Keratinocyte (primary cell): ENCODE results near the gene NCEH1. TPM values are rescaled to one million over a fixed set of nuclear protein-coding genes. Genes with fewer than 3 reads are reported as not detected.

Experiments
- DNase-seq: peaks from one replicate; pipeline ENCODE4 v3.0.0-alpha.2; 2011; ENCODE audit warnings: low read depth, missing footprints, low spot score
- FAIRE-seq: peaks from 2 replicates; lab custom pipeline; 2011; peaks lifted over from hg19 to GRCh38; lab: Jason Lieb, UNC
- H2AFZ ChIP-seq: 2 replicates; pipeline ENCODE4 v1.6.0; 2012; ENCODE audit warnings: low read length, control low read depth, inconsistent platforms; ENCODE audit not compliant: control insufficient read depth
- H3K27ac ChIP-seq: 2 replicates; pipeline ENCODE4 v1.5.1; 2011; ENCODE audit warnings: low read length; ENCODE audit not compliant: control insufficient read depth, insufficient read depth
- H3K27me3 ChIP-seq: 3 replicates; pipeline ENCODE4 v1.6.0; 2011; ENCODE audit warnings: low read length; ENCODE audit not compliant: control insufficient read depth, insufficient read depth; ENCODE audit errors: extremely low read depth
- H3K36me3 ChIP-seq, 2 experiments: 2 replicates in 1 of 2; 3 replicates in 1 of 2; pipeline ENCODE4 v1.5.1; 2011; ENCODE audit warnings: low read length in 2 of 2, mild to moderate bottlenecking in 1 of 2; ENCODE audit not compliant: control insufficient read depth in 2 of 2, insufficient read depth in 2 of 2; ENCODE audit errors: extremely low read depth in 1 of 2
- H3K4me1 ChIP-seq: 3 replicates; pipeline ENCODE4 v1.5.1; 2011; ENCODE audit warnings: low read length; ENCODE audit not compliant: control insufficient read depth, insufficient read depth; ENCODE audit errors: extremely low read depth
- H3K4me2 ChIP-seq: 3 replicates; pipeline ENCODE4 v1.6.0; 2011; ENCODE audit warnings: low read depth, low read length; ENCODE audit not compliant: control insufficient read depth, insufficient read depth; ENCODE audit errors: extremely low read depth
- H3K4me3 ChIP-seq, 3 experiments: fragments of 200-600 bp in 1 of 3; sonication (generic) in 1 of 3; 2 replicates in 2 of 3; 3 replicates in 1 of 3; pipeline ENCODE4 v1.5.1; 2011 to 2016; ENCODE audit warnings: low read length in 3 of 3, mild to moderate bottlenecking in 3 of 3, control low read depth in 2 of 3, inconsistent platforms in 1 of 3, low read depth in 1 of 3, mixed read lengths in 1 of 3, mixed run types in 1 of 3, moderate library complexity in 1 of 3; ENCODE audit not compliant: control insufficient read depth in 2 of 3, insufficient read depth in 2 of 3; ENCODE audit errors: extremely low read depth in 1 of 3
- H3K79me2 ChIP-seq: 2 replicates; pipeline ENCODE4 v1.6.0; 2012; ENCODE audit warnings: low read length; ENCODE audit not compliant: control insufficient read depth, insufficient read depth
- H3K9ac ChIP-seq: 3 replicates; pipeline ENCODE4 v1.6.0; 2011; ENCODE audit warnings: low read length; ENCODE audit not compliant: control insufficient read depth, insufficient read depth; ENCODE audit errors: extremely low read depth
- H3K9me1 ChIP-seq: 3 replicates; pipeline ENCODE4 v1.6.0; 2011; ENCODE audit warnings: low read length; ENCODE audit not compliant: control insufficient read depth, insufficient read depth; ENCODE audit errors: extremely low read depth
- H3K9me3 ChIP-seq: 2 replicates; pipeline ENCODE4 v1.5.1; 2012; ENCODE audit warnings: low read depth, low read length; ENCODE audit not compliant: control insufficient read depth
- H4K20me1 ChIP-seq: 3 replicates; pipeline ENCODE4 v1.6.0; 2011; ENCODE audit warnings: low read length; ENCODE audit not compliant: control insufficient read depth, insufficient read depth; ENCODE audit errors: extremely low read depth
- CTCF ChIP-seq, 3 experiments: IDR thresholded peaks in 1 of 3; conservative IDR thresholded peaks in 1 of 3; optimal IDR thresholded peaks in 1 of 3; 2 replicates in 2 of 3; 3 replicates in 1 of 3; pipeline versions ENCODE3 to v1.5.1; 2011; ENCODE audit warnings: low read length in 3 of 3, mild to moderate bottlenecking in 3 of 3, moderate library complexity in 2 of 3, control low read depth in 1 of 3, inconsistent platforms in 1 of 3; ENCODE audit not compliant: insufficient read depth in 2 of 3; ENCODE audit errors: extremely low read depth in 1 of 3
- EZH2 ChIP-seq: IDR thresholded peaks from one replicate; pipeline ENCODE4 v1.6.1; 2012; ENCODE audit warnings: inconsistent platforms, mild to moderate bottlenecking, low read length, moderate library complexity
- dilution Hi-C: fragments of 300-500 bp; cut with MboI; formaldehyde crosslinking; loops from one replicate; pipeline ENCODE4 v1.7.0; 2020; ENCODE audit warnings: low sequenced_read_pairs; ENCODE audit not compliant: extremely low pct_ligation_motif_present
- polyA plus RNA-seq, 5 experiments: library from polyadenylated mRNA; depleted of rRNA in 3 of 5; stranded (reverse) in 3 of 5; stranded (forward) in 1 of 5; unstranded in 1 of 5; fragments of >200 nt; gene quantifications; 1 replicate in 1 of 5; 2 replicates in 3 of 5; 3 replicates in 1 of 5; pipeline versions ENCODE4 v1.2.1 to v1.2.3, GENCODE V29; 2011 to 2012; ENCODE audit warnings: missing spikeins in 2 of 5, low read depth in 1 of 5, low replicate concordance in 1 of 5

Gene NCEH1
- polyA plus RNA-seq, 1 donor (not counting 4 experiments of a cell fraction or from before 2014, with no cell fraction given), result 13.2 TPM

DNA sequence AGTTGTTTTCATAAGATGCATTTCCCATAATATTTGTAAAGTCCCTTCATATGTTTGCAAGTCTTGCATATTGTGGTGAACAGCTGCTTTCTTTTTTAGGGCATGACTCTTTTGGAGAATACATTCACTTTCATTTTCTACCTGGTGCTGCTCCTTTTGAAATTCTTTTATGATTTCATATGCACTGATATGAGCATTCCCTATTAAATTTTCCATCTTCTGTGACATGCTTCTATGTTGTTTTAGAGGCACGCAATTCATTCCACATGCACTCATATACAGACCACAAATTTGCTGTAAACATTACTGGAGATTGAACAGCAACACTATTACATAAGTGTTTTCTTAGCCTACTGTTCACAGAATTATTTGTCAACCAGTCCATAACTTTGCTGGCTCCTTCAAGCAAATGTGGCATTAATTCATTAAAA is 94.8 kb downstream of the NCEH1 start:
- Histone ChIP-seq H3K27ac (no peak overlapping the region), H3K9me1 (no peaks in the 10 kb centered on the region), H3K36me3 (no peaks in the 10 kb centered on the region), H3K4me3 (no peak overlapping the region), H2AFZ (no peak overlapping the region), H3K9ac (no peak overlapping the region), H4K20me1 (no peaks in the 10 kb centered on the region), H3K27me3 (no peaks in the 10 kb centered on the region), H3K9me3 (no peaks in the 10 kb centered on the region), H3K4me1 (peaks cover 3% of the 10 kb centered on the region), H3K79me2 (no peaks in the 10 kb centered on the region), H3K4me2 (no peak overlapping the region)
- DNase-seq (no peak), FAIRE-seq (no peak)
- dilution Hi-C loops, result no loop called here
- TF ChIP-seq EZH2, result no peak
- no peak for TF ChIP-seq CTCF (optimal IDR thresholded peaks at IDR 0.05 in 1 of 3, IDR thresholded peaks at IDR 0.05 in 1 of 3, conservative IDR thresholded peaks at IDR 0.05 in 1 of 3; ENCODE audit: extremely low read depth in 1 of 3, insufficient read depth in 2 of 3, low read length in 3 of 3)

DNA sequence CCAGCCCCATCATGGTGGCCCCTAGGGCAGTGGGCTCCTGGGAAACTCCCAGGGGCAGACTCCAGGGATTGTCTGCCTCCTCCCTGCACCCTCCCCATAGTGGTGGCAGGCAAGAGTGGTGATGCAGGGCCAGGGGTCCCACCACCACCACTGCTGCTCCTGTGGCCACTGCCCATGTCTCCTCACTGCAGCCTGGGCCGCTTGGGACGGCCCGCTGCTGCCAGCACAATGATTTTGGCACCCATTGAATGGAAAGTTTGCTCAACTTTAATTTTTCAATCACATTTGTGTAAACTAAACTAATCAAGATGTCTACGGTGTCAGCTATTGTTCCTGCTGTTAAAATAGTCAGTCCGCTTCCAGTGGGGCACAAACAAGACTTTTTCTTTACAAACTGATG is 95.6 kb downstream of the NCEH1 start:
- dilution Hi-C loops, result no loop called here
- H3K4me1 ChIP-seq, result peaks cover 3% of the 10 kb centered on the region
- TF ChIP-seq CTCF (optimal IDR thresholded peaks at IDR 0.05 in 1 of 3, IDR thresholded peaks at IDR 0.05 in 1 of 3, conservative IDR thresholded peaks at IDR 0.05 in 1 of 3; ENCODE audit: extremely low read depth in 1 of 3, insufficient read depth in 2 of 3, low read length in 3 of 3) (no peak), EZH2 (no peak)

More for the DNA sequence above, 95.6 kb downstream of the NCEH1 start:
- no peaks in the 10 kb centered on the region for H3K79me2 ChIP-seq
- H3K36me3 ChIP-seq, result no peaks in the 10 kb centered on the region
- DNase-seq (no peak), FAIRE-seq (no peak)
- H3K4me3 ChIP-seq, result no peak overlapping the region
- H3K9ac ChIP-seq, result no peak overlapping the region
- no peaks in the 10 kb centered on the region for H3K27me3 ChIP-seq
- H2AFZ ChIP-seq, result no peak overlapping the region
- no peaks in the 10 kb centered on the region for H3K9me3 ChIP-seq
- H3K27ac ChIP-seq, result no peak overlapping the region
- H3K9me1 ChIP-seq, result no peaks in the 10 kb centered on the region
- no peak overlapping the region for H3K4me2 ChIP-seq
- H4K20me1 ChIP-seq, result no peaks in the 10 kb centered on the region
